Hypothalamus (tissue), 51 donors: ENCODE results near the gene SERPINF2.
"Not testable (repeated sequence)": the region's sequence is repeated elsewhere in the genome, so short reads cannot be mapped to it uniquely, and the experiment has no call there.

Experiments used
- DNase-seq, 51 donors: peaks; one replicate each; lab custom pipeline; 2025; lab: John Stamatoyannopoulos, UW

The SERPINF2 gene

GRCh38 chr17:1785930-1786329 is 43.3 kb downstream of the SERPINF2 start:
- peak in 4 of 51 donors; percentile 13 to 23 (median 20) for DNase-seq

GRCh38 chr17:1786708-1787107 is 44.0 kb downstream of the SERPINF2 start:
- DNase-seq, result no peak

DNA sequence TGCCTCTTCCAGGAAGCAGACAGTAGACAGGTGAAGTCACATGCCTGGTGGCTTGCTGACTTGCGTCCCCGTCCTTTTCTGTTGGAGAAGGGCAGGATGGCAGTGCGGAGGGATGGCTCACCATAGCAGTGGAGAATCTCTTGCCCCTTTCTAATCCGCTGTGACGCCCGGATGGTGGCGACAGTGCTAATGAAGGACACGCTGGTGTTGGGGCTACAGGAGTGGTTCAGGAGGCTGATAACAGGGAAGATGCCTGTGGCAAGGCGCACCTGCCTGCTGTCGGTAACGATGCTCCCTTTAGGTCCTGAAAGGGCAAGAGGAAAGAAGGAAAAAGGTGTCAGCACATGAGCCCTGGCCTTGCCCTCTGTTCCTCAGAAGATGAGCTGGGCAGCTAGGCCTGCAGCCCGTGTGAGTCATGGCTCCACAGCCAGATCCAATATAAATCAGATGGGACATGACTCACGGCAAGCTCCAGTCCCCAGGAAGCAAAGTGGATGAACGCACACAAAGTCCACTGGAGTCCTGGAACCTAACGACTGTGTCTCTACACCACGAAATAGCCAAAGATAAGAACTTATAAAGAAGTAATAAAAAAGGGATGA is 44.7 kb downstream of the SERPINF2 start:
- peak in 1 of 51 donors; percentile 27 for DNase-seq

- no peak for DNase-seq
These were observed 47.3 kb downstream of the SERPINF2 start for GRCh38 chr17:1789936-1790335.

DNA sequence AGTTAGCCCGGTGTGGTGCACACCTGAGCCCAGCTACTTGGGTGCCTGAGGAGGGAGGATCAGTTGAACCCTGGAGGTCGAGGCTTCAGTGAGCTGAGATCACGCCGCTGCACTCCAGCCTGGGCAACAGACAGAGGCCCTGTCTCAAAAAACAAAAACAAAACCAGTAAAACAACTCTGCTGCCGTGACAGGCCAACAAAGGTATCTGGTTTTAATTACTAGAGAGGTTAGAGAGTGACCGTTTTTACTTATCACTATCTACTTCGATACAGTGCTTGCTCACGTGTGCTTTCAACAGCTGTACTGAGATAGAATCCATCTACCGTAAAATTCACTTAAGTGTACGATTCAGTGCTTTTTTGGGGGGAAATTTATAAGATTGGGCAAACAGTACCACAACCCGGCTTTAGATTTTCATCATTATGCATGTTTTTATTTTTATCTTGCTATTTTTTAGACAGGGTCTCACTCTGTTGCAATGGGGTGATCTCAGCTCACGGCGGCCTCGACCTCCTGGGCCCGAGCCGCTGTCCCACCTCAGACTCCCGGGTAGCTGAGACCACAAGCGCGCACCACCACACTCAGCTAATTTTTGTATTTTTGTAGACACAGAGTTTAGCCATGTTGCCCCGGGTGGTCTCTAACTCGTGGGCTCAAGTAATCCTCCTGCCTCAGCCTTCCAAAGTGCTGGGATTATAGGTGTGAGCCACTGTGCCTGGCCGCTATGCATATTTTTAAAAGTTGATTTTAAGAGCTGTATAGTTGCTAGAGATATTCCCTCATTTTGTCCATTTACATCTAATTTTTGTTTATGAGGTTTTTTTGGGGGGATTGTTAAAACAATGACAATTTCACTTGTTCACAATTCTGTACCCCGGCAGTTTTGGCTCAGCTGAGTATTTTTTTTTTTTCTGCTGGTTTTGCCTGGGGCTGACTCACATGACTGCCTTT is 50.1 kb downstream of the SERPINF2 start:
- no peak for DNase-seq

GRCh38 chr17:1793447-1793806 is 50.8 kb downstream of the SERPINF2 start:
- no peak for DNase-seq

DNA sequence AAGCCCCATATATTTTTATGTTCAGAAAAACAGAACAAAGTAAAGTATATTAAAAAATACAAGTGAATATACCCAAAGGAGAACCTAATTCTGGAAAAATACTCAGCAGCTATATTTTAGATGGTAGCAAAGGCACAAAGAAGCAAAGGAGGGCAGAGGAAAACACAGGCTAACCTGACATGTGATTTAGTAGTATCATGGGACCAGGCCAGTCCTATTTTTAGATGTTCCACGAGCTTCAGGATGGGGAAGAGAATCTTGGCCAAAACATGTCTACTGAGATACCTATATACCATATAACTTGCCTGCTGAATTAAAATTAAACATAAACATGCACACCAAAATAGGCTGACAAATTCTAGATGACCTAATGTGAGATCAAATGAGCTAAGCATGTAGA is 54.1 kb downstream of the SERPINF2 start:
- DNase-seq, result peak in 4 of 51 donors; percentile 5 to 29 (median 10)

DNA sequence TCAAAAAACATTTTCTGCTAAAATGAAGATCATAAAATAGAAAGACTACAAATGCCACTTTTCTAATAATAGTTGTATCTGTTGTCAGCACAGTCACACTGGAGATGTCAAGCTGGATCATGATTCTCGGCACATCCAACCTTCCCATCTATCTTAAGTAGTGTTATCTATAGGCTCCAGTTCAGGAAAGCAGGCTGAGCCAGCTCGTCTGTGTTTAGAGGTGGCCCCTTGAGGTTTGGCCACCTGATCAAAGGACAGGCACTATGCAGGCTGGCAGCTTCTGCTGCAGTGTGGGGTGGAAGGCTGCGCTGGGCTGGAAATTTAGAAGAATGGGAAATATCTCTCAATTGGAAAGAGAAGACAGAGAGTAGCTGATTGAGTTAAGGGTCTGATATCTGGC is 54.7 kb downstream of the SERPINF2 start:
- DNase-seq, result no peak

GRCh38 chr17:1797846-1798245 is 55.2 kb downstream of the SERPINF2 start:
- not testable (repeated sequence) for DNase-seq

DNA sequence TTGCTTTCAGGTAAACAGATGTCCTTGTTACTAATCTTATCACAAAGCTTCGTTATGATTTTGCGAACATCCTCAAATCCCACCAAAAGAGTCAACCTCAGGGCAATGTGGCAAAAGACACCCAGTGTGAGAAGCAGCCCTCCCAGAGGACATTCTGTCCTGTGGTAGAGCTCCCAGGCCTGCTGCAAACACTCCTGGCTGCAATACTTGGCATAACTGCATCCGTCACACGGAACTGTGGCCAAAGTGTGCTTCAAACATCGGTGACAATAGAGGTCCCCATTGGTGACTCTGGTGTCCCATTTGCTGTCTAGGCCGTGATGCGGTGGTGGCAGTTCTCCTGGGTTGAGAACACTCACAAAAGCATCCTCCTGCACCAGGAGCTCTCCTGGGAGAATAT is 57.6 kb downstream of the SERPINF2 start:
- no peak for DNase-seq

- DNase-seq, result no peak
These were observed 58.0 kb downstream of the SERPINF2 start for GRCh38 chr17:1800712-1801111.

- no peak for DNase-seq
These were observed 59.8 kb downstream of the SERPINF2 start for GRCh38 chr17:1802429-1802828.

DNA sequence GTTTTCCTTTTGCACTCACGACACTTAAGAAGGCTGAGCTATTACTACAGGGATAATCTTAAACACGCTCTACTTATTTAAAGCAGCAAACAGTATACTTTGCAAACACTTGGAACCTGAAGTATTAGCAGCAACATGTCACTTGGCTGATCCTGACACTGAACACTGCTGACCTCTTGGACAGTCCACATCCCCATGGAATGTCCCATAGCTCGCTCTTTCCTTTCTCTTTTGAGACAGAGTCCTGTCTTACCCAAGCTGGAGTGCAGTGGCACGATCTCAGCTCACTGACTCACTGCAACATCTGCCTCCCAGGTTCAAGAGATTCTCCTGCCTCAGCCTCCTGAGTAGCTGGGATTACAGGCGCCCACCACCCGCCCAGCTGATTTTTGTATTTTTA is 60.6 kb downstream of the SERPINF2 start:
- no peak for DNase-seq
